HCT116 (cell line): ENCODE data around the gene SRR. TPM values are rescaled to one million over a fixed set of nuclear protein-coding genes. Genes with fewer than 3 reads are reported as not detected.

Source experiments
- ATAC-seq: fragments of 200-7000 bp; cut with Tn5 transposase; 2 replicates; pipeline ENCODE4 v1.9.1; 2020; ENCODE audit warnings: mild to moderate bottlenecking, moderate library complexity
- BruUV-seq: library from RNA; stranded (reverse); fragments of 400-500 nt; replicated peaks from 2 replicates; lab custom pipeline; 2021; lab: Mats Ljungman, UMichigan
- CTCF ChIA-PET: fragments of 300-600 bp; sonication (Branson Sonifier 250); formaldehyde crosslinking; loops from one replicate; lab custom pipeline; 2021; ENCODE audit warnings: antibody characterized with exemption; lab: Charles Lee
- POLR2A ChIA-PET: fragments of 300-600, 350-600 bp; sonication (Branson Sonifier 250); formaldehyde crosslinking; loops from one replicate; lab custom pipeline; 2021; ENCODE audit warnings: antibody characterized with exemption; lab: Charles Lee
- RAD21 ChIA-PET, 2 experiments: fragments of 300-600 bp; sonication (Branson Sonifier 250); formaldehyde crosslinking; loops; one replicate each; lab custom pipeline; 2023; ENCODE audit warnings: low total read pairs in 2 of 2; ENCODE audit not compliant: uncharacterized antibody in 2 of 2, unreplicated experiment in 2 of 2, low non-redundant PET in 1 of 2; lab: Charles Lee
- DNase-seq: peaks from one replicate; pipeline ENCODE4 v3.0.0-alpha.2; 2010; ENCODE audit warnings: low read depth, low spot score
- H2AFZ ChIP-seq: fragments of 200-600 bp; shearing (Covaris generic), sonication (generic); 2 replicates; pipeline ENCODE4 v1.6.1; 2017; ENCODE audit warnings: low read depth, mixed run types, mixed read lengths, antibody characterized with exemption, low read length; ENCODE audit not compliant: poor library complexity, severe bottlenecking
- H3K27ac ChIP-seq: 2 replicates; pipeline ENCODE4 v1.5.1; 2012; ENCODE audit warnings: low read depth, low read length
- H3K27me3 ChIP-seq: fragments of 200-600 bp; sonication (generic); 2 replicates; pipeline ENCODE4 v1.6.1; 2016; ENCODE audit warnings: mixed run types, low read length, mixed read lengths; ENCODE audit not compliant: insufficient read depth
- H3K36me3 ChIP-seq, 2 experiments: fragments of 200-500 bp in 1 of 2; fragments of 200-600 bp in 1 of 2; sonication (Bioruptor generic) in 1 of 2; sonication (generic) in 1 of 2; 2 replicates each; pipeline versions ENCODE4 v1.5.1 to v1.6.1; 2014 to 2016; ENCODE audit warnings: low read length in 2 of 2, inconsistent platforms in 1 of 2, mixed read lengths in 1 of 2, mixed run types in 1 of 2; ENCODE audit not compliant: insufficient read depth in 2 of 2, control insufficient read depth in 1 of 2
- H3K4me1 ChIP-seq, 2 experiments: fragments of 200-600 bp in 1 of 2; sonication (generic) in 1 of 2; 2 replicates each; pipeline versions ENCODE4 v1.5.1 to v1.6.1; 2012 to 2017; ENCODE audit warnings: low read length in 2 of 2, inconsistent platforms in 1 of 2, mild to moderate bottlenecking in 1 of 2, mixed read lengths in 1 of 2, mixed run types in 1 of 2, moderate library complexity in 1 of 2; ENCODE audit not compliant: insufficient read depth in 2 of 2, control insufficient read depth in 1 of 2
- H3K4me2 ChIP-seq: fragments of 200-600 bp; sonication (generic); 2 replicates; pipeline ENCODE4 v1.6.1; 2017; ENCODE audit warnings: mixed run types, low read length, mixed read lengths
- H3K4me3 ChIP-seq, 2 experiments: fragments of 200-600 bp in 1 of 2; sonication (generic) in 1 of 2; replicated peaks in 1 of 2; 2 replicates each; pipeline ENCODE4 v1.5.1; 2011 to 2016; ENCODE audit warnings: low read length in 2 of 2, control low read depth in 1 of 2, low read depth in 1 of 2, mild to moderate bottlenecking in 1 of 2, mixed read lengths in 1 of 2, mixed run types in 1 of 2
- H3K79me2 ChIP-seq: fragments of 200-600 bp; sonication (generic); 2 replicates; pipeline ENCODE4 v1.6.1; 2017; ENCODE audit warnings: mild to moderate bottlenecking, mixed run types, low read length, moderate library complexity, mixed read lengths; ENCODE audit not compliant: insufficient read depth
- H3K9ac ChIP-seq: fragments of 200-600 bp; sonication (generic); 2 replicates; pipeline ENCODE4 v1.6.1; 2016; ENCODE audit warnings: low read length, mixed read lengths
- H3K9me2 ChIP-seq: fragments of 200-600 bp; sonication (generic), shearing (Covaris generic); 2 replicates; pipeline ENCODE4 v1.6.1; 2017; ENCODE audit warnings: mixed run types, mild to moderate bottlenecking, moderate library complexity; ENCODE audit not compliant: insufficient read depth
- H3K9me3 ChIP-seq, 2 experiments: fragments of 200-500 bp in 1 of 2; fragments of 200-600 bp in 1 of 2; sonication (Bioruptor generic) in 1 of 2; sonication (generic) in 1 of 2; 2 replicates each; pipeline ENCODE4 v1.6.1; 2014 to 2017; ENCODE audit warnings: low read length in 2 of 2, mixed read lengths in 2 of 2, inconsistent platforms in 1 of 2, low read depth in 1 of 2, mild to moderate bottlenecking in 1 of 2, mixed run types in 1 of 2, moderate library complexity in 1 of 2; ENCODE audit not compliant: control insufficient read depth in 1 of 2, insufficient read depth in 1 of 2
- H4K20me1 ChIP-seq: fragments of 200-600 bp; sonication (generic), shearing (Covaris generic); 2 replicates; pipeline ENCODE4 v1.6.1; 2017; ENCODE audit warnings: mixed run types, mild to moderate bottlenecking, moderate library complexity; ENCODE audit not compliant: insufficient read depth
- CBX3 ChIP-seq: IDR thresholded peaks from 2 replicates; pipeline ENCODE4 v1.6.1; 2012; ENCODE audit warnings: low read depth
- EGR1 ChIP-seq: IDR thresholded peaks from 2 replicates; pipeline ENCODE4 v1.6.1; 2012; ENCODE audit warnings: low read depth
- ELF1 ChIP-seq: IDR thresholded peaks from 2 replicates; pipeline ENCODE4 v1.6.1; 2012; ENCODE audit warnings: low read depth, borderline replicate concordance
- EZH2 ChIP-seq: fragments of 200-600 bp; sonication (generic); IDR thresholded peaks from 2 replicates; pipeline ENCODE4 v1.6.1; 2017; ENCODE audit warnings: antibody characterized with exemption, mixed run types
- JUND ChIP-seq: IDR thresholded peaks from 2 replicates; pipeline ENCODE4 v1.6.1; 2012
- MAX ChIP-seq: IDR thresholded peaks from 2 replicates; pipeline ENCODE4 v1.6.1; 2012
- RAD21 ChIP-seq: IDR thresholded peaks from 2 replicates; pipeline ENCODE4 v1.6.1; 2012; ENCODE audit warnings: low read depth, mild to moderate bottlenecking
- REST ChIP-seq: IDR thresholded peaks from 2 replicates; pipeline ENCODE4 v1.6.1; 2012; ENCODE audit warnings: low read depth
- SP1 ChIP-seq: IDR thresholded peaks from 2 replicates; pipeline ENCODE4 v1.6.1; 2012; ENCODE audit warnings: low read depth
- TCF7L2 ChIP-seq: IDR thresholded peaks from 2 replicates; pipeline ENCODE4 v1.7.0; 2011; ENCODE audit warnings: borderline replicate concordance, inconsistent platforms; ENCODE audit not compliant: insufficient read depth, insufficient read length; ENCODE audit errors: extremely low read depth
- intact Hi-C: fragments of 100-400 bp; cut with micrococcal nuclease; formaldehyde crosslinking; loops from 2 replicates; pipeline ENCODE4 v1.10.0; 2022
- total RNA-seq: library from RNA; stranded (reverse); gene quantifications from one replicate; pipeline ENCODE4 v1.2.1, GENCODE V29; 2021; ENCODE audit not compliant: unreplicated experiment

SRR gene
- total RNA-seq, 1 experiment from 2014 or later: 15.1 TPM

GRCh38 chr17:2275722-2276121, 28.0 kb upstream of the SRR start:
- no peak for TF ChIP-seq REST
- no peak for TF ChIP-seq MAX
- no peak for TF ChIP-seq TCF7L2
- no peak for TF ChIP-seq CBX3
- TF ChIP-seq SP1: no peak
- no peak for TF ChIP-seq RAD21
- TF ChIP-seq ELF1: no peak
- TF ChIP-seq JUND: no peak
- no peak for TF ChIP-seq EZH2
- no peak for TF ChIP-seq EGR1
- no peak overlapping the region for H3K4me3 ChIP-seq
- H3K4me2 ChIP-seq: no peak overlapping the region
- no peaks in the 10 kb centered on the region for H4K20me1 ChIP-seq
- POLR2A ChIA-PET: no interaction called here
- H3K4me1 ChIP-seq: no peaks in the 10 kb centered on the region
- no peaks in the 10 kb centered on the region for H3K9me2 ChIP-seq
- intact Hi-C loops: no loop called here
- DNase-seq (no peak), ATAC-seq (no peak)
- peaks cover 7 to 12% of the 10 kb centered on the region in 2 experiments; a peak in 3 of 4 replicates for H3K36me3 ChIP-seq
- CTCF ChIA-PET: no interaction called here
- no peak overlapping the region for H2AFZ ChIP-seq
- RAD21 ChIA-PET: no interaction called here
- H3K9ac ChIP-seq: no peak overlapping the region
- no peaks in the 10 kb centered on the region for H3K9me3 ChIP-seq
- no peak overlapping the region for H3K27ac ChIP-seq
- no peaks in the 10 kb centered on the region for H3K27me3 ChIP-seq
- no TSS peak for BruUV-seq
- H3K79me2 ChIP-seq: no peaks in the 10 kb centered on the region
